CD4-positive, alpha-beta T cell treated with Interleukin-6 at 100 ng/mL for 8 hours (primary cell): ENCODE data around the gene ETV2.
"Not testable (repeated sequence)": the region's sequence is repeated elsewhere in the genome, so short reads cannot be mapped to it uniquely, and the experiment has no call there.

Experiments used
- DNase-seq: peaks from one replicate; pipeline ENCODE4 v3.0.0-alpha.2; 2020; ENCODE audit warnings: mixed read lengths, low spot score

Gene ETV2

DNA sequence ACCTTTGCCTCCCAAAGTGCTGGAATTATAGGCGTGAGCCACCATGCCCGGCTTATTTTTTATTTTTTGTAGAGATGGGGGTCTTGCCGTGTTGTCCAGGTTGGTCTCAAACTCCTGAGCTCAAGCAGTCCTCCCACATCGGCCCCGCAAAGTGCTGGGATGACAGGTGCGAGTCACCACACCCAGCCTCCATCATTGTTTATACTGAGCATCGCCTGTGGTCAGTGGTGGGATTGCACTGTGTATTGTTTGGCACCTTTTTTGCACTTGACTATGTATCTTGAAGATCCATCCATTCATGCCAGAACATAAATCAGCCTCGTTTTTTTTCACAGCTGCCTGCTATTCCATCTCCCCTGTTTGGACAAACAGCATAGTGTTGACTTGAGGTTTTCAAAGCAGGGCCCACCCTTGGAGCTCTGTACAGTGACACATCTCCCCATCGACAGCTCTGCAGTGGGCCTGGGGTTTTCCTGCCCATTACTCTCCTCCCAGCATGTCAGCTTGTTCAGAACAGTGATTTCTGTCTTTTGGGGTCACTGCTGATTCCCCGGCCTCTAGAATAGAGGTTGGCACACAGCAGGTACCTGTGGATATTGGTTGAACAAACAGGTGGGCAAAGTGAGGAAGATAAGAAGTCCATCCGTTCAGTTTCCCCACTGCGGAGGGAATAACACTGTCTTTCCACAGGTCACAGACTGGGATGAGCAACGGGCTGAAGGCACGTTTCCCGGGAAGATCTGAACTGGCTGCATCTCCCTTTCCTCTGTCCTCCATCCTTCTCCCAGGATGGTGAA, 16.6 kb downstream of the ETV2 start:
- DNase-seq = no peak

DNA sequence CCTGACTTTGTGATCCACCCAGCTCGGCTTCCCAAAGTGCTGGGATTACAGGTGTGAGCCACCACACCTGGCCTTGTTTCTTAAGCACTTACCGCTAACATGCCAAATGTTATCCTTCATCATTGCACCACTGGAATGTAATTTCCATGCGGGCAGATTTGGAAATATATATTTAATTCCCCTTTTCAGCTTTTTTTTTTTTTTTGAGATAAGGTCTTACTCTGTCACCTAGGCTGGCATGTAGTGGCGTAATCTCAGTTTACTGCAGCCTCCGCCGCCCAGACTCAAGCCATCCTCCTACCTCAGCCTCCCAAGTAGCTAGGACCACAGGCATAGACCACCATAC, 20.4 kb downstream of the ETV2 start:
- DNase-seq = no peak

DNA sequence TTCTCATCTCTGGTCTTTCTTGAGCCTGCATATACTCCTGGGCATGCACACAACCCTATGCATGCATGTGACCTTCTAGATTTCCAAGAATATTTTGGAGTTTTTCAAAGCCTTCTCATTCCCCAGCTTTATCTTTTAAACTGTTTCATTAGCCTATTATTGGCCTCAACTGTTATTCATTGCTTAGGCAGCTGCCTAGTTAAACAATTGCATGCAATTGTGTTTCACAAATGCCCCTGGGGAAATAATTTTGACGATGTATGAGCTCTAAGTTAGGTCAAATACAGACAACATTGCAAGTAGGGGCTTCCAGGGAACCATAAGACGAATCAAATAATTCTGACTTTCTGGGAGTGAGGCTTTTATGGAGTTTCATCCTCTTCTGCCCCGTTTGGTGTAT, 22.4 kb downstream of the ETV2 start:
- no peak for DNase-seq

DNA sequence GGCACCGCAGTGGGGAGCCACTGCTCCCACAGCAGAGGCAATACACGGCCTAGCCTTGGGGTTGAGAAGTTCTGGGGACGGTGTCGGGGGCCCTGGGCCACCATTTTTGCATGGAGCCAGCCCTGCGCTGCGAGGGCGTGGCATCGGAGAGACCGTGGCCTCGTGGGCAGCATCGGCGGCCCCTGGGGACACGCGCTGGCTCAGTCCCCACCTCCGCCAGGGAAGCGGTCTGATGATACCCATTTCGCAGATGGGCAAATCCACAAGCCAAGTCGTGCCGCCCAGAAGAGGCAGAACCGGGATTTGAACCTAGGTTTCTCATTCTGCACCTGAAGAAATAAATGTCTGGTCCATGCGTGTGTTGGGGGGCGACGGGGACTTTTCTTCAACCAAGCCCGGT, 23.6 kb downstream of the ETV2 start:
- DNase-seq = no peak

- DNase-seq = no peak
Observed at GRCh38 chr19:35665604-35666003, 24.1 kb downstream of the ETV2 start.

DNA sequence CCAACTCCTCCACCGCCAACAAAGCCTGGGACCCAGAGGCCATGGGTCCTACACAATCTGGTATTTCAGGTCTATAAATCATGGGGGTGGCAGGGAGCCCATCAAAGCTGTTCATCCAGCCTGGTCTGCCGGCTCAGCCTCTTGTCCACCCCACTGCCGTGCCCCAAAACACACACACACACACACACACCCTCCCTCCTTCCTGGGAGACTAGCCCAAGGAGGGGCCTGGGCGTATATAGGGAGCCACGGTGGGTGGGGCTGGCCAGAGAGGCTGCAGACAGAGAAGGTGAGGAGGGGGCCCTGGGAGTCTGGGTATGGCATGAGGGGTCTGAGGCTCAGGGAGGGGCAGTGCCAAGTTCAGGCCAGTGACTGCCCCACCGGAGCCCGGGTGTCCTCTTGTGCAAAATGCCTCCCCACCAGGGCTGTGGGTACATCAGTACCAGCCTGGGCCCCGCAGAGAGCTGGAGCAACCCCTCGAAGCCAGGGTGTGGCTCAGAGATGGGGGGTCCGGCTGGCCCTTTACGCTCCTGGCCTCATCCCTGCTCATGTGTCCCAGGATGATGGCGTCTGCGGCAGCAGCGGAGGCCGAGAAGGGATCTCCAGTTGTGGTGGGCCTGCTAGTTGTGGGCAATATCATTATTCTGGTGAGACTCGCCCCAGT, 24.8 kb downstream of the ETV2 start, which contains the start of gene UPK1A:
UPK1A (plus strand) TSS at position 267 of the 663 bp plus-strand sequence; CDS start at position 563, 296 bp downstream.
- no peak for DNase-seq

DNA sequence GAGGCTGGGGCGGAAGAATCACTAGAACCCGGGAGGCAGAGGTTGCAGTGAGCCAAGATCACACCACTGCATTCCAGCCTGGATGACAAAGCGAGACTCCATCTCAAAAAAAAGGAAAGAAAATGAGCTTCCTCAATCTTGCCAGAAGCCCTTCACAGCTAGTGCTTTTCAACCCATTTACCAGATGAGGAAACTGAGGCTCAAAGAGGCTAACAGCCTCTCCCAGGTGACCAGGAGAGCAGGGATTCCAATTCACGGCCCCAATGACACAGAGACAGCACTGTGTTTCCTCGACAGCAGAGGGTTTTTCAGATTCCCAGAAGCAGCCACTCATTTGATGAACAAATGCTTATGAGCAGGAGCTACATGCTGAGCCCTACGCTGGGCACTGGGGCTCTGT, 28.0 kb downstream of the ETV2 start:
- no peak for DNase-seq

DNA sequence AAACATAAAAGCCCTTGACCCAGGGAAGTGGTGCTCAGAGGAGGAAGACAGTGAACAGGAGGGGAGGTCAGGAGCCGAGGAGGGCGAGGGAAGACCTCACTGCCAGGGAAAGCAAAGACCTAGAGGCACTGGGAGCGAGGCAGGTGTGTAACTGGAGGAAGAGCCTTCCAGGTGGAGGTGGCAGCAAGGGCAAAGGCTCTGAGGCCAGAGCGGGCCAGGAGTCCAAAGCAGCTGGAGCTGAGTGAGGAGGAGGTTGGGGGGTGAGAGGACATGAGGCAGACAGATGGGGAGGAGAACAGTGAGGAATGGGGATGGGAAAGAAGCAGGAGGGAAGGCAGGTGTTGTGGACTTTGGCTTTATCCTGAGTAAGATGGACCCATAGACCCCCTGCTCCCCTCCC, 28.4 kb downstream of the ETV2 start:
- DNase-seq = no peak

DNA sequence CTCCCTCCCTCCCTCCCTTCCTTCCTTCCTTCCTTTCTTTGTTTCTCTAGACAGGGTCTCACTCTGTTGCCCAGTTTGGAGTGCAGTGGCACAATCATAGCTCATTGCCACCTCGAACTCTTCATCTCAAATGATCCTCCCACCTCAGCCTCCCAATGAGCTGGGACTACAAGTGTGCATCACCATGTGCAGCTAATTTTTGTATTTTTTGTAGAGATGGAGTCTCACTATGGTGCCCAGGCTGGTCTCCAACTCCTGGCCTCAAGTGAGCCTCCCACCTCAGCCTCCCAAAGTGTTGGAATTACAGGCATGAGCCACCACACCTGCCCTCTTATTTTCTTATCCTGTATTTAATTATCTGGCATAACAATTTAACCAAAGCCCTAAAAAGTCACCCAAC, 29.1 kb downstream of the ETV2 start:
- no peak for DNase-seq

- no peak for DNase-seq
Observed at GRCh38 chr19:35671818-35672217, 30.3 kb downstream of the ETV2 start.

DNA sequence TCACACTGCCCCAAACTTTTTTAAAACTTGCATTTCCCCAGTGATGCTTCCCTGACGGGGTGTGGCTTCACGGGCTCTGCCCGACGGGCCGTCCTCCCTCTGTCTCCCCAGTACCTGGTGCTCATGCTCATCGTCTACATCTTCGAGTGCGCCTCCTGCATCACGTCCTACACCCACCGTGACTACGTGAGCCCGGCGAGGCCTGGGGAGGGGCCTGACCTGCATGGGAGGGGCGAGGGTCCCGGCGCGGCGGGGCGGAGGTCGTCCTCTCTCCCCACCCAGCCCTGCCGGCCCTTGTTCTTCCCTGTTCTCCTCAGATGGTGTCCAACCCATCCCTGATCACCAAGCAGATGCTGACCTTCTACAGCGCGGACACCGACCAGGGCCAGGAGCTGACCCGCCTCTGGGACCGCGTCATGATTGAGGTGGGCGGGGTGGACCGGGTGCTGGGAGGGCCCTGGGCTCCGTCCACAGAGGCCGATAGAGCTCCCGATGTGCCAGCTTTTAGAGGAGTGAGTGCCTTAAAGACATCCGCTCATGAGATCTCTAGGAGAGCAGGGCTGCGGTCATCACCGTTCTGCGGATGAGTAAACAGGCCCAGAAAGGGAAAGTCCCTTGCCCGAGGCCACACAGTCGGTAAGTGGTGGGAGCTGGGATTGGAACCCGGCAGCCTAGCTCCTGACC, 31.7 kb downstream of the ETV2 start:
- DNase-seq = peak; percentile 27

DNA sequence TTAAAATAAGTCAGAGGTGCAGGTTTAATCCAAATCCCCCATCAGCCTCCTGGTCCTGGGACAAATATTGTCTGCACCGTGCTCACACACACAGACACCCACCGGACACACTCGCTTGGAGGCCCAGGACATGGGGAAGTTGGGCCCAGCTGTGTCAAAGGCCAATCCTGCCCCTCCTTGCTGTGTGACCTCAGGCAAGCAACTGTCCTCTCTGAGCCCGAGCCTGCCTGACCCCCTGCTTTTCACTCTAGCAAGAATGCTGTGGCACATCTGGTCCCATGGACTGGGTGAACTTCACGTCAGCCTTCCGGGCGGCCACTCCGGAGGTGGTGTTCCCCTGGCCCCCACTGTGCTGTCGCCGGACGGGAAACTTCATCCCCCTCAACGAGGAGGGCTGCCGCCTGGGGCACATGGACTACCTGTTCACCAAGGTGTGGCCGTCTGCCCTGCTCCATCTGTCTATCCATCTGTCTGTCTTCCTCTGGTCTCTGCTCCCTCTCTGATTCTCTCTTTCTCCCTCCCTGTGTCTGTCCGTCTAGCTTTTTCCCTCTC, 34.1 kb downstream of the ETV2 start:
- DNase-seq = no peak

DNA sequence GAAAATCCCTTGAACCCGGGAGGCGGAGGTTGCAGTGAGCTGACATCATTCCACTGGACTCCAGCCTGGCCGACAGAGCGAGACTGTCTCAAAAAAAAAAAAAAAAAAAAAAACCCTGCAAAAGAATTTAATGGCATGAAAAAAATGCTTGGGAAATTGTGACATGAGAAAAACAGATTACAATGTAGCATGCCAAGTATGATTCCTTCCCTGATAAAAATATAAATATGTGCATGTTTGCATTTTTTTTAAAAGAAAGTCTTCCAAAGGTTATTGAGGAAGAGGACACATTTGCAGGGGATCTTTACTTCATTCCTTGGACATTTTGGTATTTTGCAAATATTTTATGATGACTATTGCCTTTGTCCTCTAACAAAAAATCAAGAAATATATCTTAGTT, 48.3 kb downstream of the ETV2 start:
- no peak for DNase-seq

GRCh38 chr19:35691106-35691505, 49.6 kb downstream of the ETV2 start:
- DNase-seq = not testable (repeated sequence)

DNA sequence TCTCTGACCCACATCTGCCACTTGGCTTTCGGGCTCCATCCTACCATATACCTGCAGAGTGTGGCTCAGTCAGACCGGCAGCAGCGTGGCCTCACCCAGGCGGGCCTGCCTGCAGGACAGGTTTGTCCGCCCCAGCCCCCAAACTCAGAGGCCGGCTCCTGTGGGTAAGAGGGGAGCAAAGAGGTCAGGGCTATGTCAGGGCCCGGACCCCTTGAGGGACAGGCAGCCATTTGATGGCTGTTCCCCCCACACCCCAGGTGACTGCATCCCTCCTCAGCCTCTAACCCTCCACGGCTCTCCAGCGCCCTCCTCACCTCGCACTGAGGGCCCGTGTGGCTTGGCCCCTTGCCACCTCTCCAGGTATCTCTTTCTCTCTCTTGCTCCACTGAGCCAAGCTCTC, 50.5 kb downstream of the ETV2 start:
- no peak for DNase-seq

GRCh38 chr19:35693422-35693821, 51.9 kb downstream of the ETV2 start:
- no peak for DNase-seq

DNA sequence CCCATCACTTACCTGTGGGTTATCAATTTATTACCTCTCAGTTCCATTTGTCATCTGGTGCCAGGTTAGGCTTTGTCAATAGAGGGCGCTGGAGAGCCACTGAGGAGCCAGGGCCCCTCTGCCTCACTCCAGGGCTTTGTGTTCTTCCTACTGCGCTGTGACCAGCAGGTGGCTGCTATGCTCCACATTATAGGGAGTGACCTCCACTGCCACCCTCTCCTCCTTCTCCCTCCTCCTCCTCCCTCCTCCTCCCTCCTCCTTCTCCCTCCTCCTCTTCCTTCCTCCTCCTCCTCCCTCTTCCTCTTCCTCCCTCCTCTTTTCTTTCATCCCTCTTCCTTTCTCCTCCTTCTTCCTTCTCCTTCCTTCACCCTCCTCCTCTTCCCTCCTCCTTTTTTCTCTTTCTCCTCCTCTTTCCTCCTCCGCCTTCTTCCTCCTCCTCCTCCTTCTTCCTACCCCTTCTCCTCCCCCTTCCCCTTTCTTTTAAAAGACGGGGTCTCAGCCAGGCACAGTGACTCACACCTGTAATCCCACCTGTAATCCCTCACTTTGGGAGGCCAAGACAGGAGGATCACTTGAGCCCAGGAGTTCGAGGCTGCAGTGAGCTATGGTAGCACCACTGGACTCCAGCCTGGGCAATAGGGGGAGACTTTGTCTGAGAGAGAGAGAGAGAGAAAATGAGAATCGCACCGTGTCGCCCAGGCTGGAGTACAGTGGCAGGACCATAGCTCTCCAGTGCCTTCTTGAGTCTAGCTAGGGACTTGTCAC, 52.5 kb downstream of the ETV2 start:
- peak; percentile 90 for DNase-seq
